ENCODE measurements around the gene KRT5.

The KRT5 gene

DNA sequence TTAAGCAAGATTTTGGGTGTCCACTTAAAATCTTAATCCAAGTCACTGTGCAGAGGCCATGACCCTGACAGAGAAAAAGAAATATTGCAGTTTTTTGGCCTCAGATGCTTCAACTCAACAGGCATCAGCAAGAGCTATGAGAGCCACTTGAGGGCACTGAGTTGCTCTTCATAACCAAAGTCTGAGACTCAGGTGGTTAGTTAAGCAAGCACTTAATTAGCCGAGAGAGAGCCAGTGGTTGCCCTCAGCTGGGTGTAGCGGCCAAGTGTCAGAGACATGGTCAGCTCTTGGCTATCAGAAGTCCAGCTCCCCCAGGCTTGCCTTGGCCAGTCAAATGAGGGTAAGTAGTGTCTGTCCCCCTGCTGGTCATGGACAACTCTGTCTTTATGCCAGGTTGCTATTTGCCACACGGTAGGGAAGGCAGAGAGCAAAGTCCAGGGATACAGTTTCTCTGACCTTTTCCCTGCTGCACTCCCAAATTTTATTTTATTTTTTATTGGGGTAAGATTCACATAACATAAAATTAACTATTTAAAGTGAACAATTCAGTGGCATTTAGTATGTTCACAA, 41.8 kb upstream of the KRT5 start:
- Histone ChIP-seq H3K79me2 (ENCODE audit: insufficient read depth, low read depth) (no peaks in the 10 kb centered on the region), H3K36me3 (ENCODE audit: insufficient read depth) (no peaks in the 10 kb centered on the region), H3K9ac (no peak overlapping the region), H4K20me1 (ENCODE audit: insufficient read depth) (no peaks in the 10 kb centered on the region), H3K4me3 (IDR thresholded peaks at IDR 0.05; ENCODE audit: insufficient read depth, low read depth, low read length) (no peak overlapping the region), H3K4me2 (no peak overlapping the region), H3K27me3 (ENCODE audit: insufficient read depth, low read depth) (peaks cover 19% of the 10 kb centered on the region; the same call in 1 of the 2 replicates), H3K27ac (no peak overlapping the region), H2AFZ (ENCODE audit: low read depth) (no peak overlapping the region), H3K4me1 (ENCODE audit: low read depth, poor library complexity, severe bottlenecking) (no peaks in the 10 kb centered on the region)
- TF ChIP-seq, protein P1, sequence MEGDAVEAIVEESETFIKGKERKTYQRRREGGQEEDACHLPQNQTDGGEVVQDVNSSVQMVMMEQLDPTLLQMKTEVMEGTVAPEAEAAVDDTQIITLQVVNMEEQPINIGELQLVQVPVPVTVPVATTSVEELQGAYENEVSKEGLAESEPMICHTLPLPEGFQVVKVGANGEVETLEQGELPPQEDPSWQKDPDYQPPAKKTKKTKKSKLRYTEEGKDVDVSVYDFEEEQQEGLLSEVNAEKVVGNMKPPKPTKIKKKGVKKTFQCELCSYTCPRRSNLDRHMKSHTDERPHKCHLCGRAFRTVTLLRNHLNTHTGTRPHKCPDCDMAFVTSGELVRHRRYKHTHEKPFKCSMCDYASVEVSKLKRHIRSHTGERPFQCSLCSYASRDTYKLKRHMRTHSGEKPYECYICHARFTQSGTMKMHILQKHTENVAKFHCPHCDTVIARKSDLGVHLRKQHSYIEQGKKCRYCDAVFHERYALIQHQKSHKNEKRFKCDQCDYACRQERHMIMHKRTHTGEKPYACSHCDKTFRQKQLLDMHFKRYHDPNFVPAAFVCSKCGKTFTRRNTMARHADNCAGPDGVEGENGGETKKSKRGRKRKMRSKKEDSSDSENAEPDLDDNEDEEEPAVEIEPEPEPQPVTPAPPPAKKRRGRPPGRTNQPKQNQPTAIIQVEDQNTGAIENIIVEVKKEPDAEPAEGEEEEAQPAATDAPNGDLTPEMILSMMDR (conservative IDR thresholded peaks at IDR 0.05; ENCODE audit: low read depth, low read length) = peak; percentile 32; the same call in 1 of the 2 replicates

DNA sequence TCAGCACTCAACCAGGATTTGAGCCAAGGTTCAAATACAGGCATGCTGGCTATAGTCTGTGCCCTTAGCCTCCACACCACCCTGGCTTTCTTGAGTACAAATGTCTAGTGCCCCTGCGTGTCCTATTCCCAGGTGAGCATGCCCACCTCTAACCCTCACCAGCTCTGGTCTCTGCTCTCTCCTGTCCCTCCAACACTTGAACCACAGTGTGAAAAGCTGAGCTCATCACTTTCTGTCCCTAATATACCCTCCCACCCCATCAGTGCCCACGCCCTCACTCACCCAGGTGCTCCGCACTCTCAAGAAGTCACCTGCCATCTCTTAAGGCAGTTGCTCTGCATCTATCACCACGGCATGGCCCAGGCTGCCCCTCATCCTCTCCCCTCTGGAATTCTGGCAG, 39.8 kb upstream of the KRT5 start:
- Histone ChIP-seq H3K27me3 (ENCODE audit: insufficient read depth, low read depth) (peaks cover 35% of the 10 kb centered on the region; the same call in 1 of the 2 replicates), H3K9ac (no peak overlapping the region)

DNA sequence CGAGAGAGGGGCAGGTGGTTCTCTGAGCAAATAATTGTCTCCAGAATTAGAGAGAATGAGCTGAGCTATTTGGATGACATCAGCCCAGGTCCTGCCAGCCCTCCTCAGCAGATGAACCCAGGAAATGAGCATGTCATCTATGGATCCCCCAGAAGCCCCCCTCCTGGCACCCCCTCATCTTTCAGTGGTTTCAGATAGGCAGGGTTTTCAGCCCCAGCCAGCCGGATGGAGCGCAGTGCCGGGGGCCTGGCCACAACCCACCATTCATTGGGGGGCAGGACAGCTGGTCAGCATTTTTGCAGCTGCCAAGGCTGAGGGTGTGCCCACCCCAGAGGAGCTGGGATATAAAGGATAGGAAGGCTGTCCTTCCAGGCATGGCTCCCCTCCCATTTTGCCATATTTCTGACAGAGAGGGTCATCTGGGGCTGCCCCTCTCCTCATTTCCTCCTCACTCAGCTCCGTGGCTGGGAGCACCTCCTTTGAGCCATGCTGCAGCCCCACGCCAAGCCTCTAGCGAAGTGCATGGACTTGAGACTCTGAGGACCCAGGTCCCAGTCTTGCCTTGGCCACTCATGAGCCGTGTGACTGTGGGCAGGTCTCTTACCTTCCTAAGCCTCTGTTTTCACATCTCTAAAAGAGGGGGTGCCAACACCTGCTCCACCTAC, 38.7 kb upstream of the KRT5 start:
- no peak overlapping the region for H3K9ac ChIP-seq
- H3K27ac ChIP-seq = no peak overlapping the region
- H3K79me2 ChIP-seq (ENCODE audit: insufficient read depth, low read depth) = no peaks in the 10 kb centered on the region
- H3K4me3 ChIP-seq (IDR thresholded peaks at IDR 0.05; ENCODE audit: insufficient read depth, low read depth, low read length) = no peak overlapping the region
- H4K20me1 ChIP-seq (ENCODE audit: insufficient read depth) = no peaks in the 10 kb centered on the region
- no peak overlapping the region for H3K4me2 ChIP-seq
- TF ChIP-seq, protein P1 (conservative IDR thresholded peaks at IDR 0.05; ENCODE audit: low read depth, low read length) = no peak
- peaks cover 39% of the 10 kb centered on the region; the same call in 1 of the 2 replicates for H3K27me3 ChIP-seq (ENCODE audit: insufficient read depth, low read depth)
- no peak overlapping the region for H2AFZ ChIP-seq (ENCODE audit: low read depth)
- H3K36me3 ChIP-seq (ENCODE audit: insufficient read depth) = no peaks in the 10 kb centered on the region
- no peaks in the 10 kb centered on the region for H3K4me1 ChIP-seq (ENCODE audit: low read depth, poor library complexity, severe bottlenecking)

More for the DNA sequence above, 39.8 kb upstream of the KRT5 start:
- Histone ChIP-seq H3K36me3 (ENCODE audit: insufficient read depth) (no peaks in the 10 kb centered on the region), H2AFZ (ENCODE audit: low read depth) (no peak overlapping the region), H3K4me2 (no peak overlapping the region), H3K27ac (no peak overlapping the region), H3K4me1 (ENCODE audit: low read depth, poor library complexity, severe bottlenecking) (no peaks in the 10 kb centered on the region), H3K4me3 (IDR thresholded peaks at IDR 0.05; ENCODE audit: insufficient read depth, low read depth, low read length) (no peak overlapping the region), H4K20me1 (ENCODE audit: insufficient read depth) (no peaks in the 10 kb centered on the region), H3K79me2 (ENCODE audit: insufficient read depth, low read depth) (no peaks in the 10 kb centered on the region)
- TF ChIP-seq, protein P1 (conservative IDR thresholded peaks at IDR 0.05; ENCODE audit: low read depth, low read length) = no peak

DNA sequence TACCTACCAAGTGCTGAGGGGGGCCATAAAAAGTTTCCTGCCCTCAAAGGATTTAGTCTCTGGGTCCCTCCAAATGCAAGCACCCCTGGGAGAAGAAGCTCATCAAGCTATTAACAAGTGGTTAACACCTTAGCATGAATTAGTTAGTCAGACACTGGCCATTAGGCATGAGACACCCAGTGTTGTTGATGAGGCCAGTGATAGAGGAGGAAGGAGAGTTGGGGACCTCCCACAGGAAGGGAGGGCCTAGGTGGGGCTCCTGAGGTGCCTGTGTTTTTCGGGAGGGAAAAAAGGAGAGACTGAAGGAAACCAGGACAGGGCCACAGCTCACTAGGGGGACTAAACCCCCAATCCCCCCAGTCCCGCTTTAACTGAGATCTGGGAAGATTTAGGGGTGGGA, 37.3 kb upstream of the KRT5 start:
- TF ChIP-seq, protein P1 (conservative IDR thresholded peaks at IDR 0.05; ENCODE audit: low read depth, low read length) = no peak
- no peak overlapping the region for H3K4me3 ChIP-seq (IDR thresholded peaks at IDR 0.05; ENCODE audit: insufficient read depth, low read depth, low read length)
- H3K27me3 ChIP-seq (ENCODE audit: insufficient read depth, low read depth) = peaks cover 54% of the 10 kb centered on the region
- no peak overlapping the region for H3K27ac ChIP-seq
- no peaks in the 10 kb centered on the region for H3K79me2 ChIP-seq (ENCODE audit: insufficient read depth, low read depth)
- no peaks in the 10 kb centered on the region for H4K20me1 ChIP-seq (ENCODE audit: insufficient read depth)
- no peak overlapping the region for H2AFZ ChIP-seq (ENCODE audit: low read depth)
- no peak overlapping the region for H3K9ac ChIP-seq
- H3K4me2 ChIP-seq = no peak overlapping the region
- H3K36me3 ChIP-seq (ENCODE audit: insufficient read depth) = no peaks in the 10 kb centered on the region
- H3K4me1 ChIP-seq (ENCODE audit: low read depth, poor library complexity, severe bottlenecking) = no peaks in the 10 kb centered on the region

All from KMS-11 (cell line).